IgD-negative memory B cell (primary cell): Measurements from ENCODE around the gene CHD6. TPM values are rescaled to one million over a fixed set of nuclear protein-coding genes. Genes with fewer than 3 reads are reported as not detected.
A peak's percentile ranks its signal among the peaks of the same experiment; 100 is the strongest.

Source experiments
- H3K27ac Mint-ChIP-seq, 3 donors: one replicate each; pipeline ENCODE4 v1.8.0; 2020 to 2022; ENCODE audit warnings: mild to moderate bottlenecking in 3 of 3, mixed read lengths in 3 of 3, moderate library complexity in 1 of 3
- H3K27me3 Mint-ChIP-seq: one replicate; pipeline ENCODE4 v1.8.0; 2021; ENCODE audit warnings: mixed read lengths
- H3K36me3 Mint-ChIP-seq: one replicate; pipeline ENCODE4 v1.8.0; 2020; ENCODE audit warnings: mild to moderate bottlenecking, mixed read lengths
- H3K4me1 Mint-ChIP-seq, 3 donors: one replicate each; pipeline ENCODE4 v1.8.0; 2020 to 2022; ENCODE audit warnings: mixed read lengths in 3 of 3, mild to moderate bottlenecking in 1 of 3
- H3K4me3 Mint-ChIP-seq, 4 donors: one replicate each; pipeline ENCODE4 v1.8.0; 2020 to 2022; ENCODE audit warnings: mild to moderate bottlenecking in 4 of 4, mixed read lengths in 4 of 4, moderate library complexity in 3 of 4
- H3K9me3 Mint-ChIP-seq, 3 donors: one replicate each; pipeline ENCODE4 v1.8.0; 2020 to 2021; ENCODE audit warnings: mixed read lengths in 3 of 3, mild to moderate bottlenecking in 1 of 3
- polyA plus RNA-seq: library from polyadenylated mRNA; unstranded; fragments of 300-500 nt; fragmentation: Illumina TruSeq; gene quantifications from one replicate; pipeline ENCODE4 v1.2.3, GENCODE V29; 2021

Gene CHD6
- polyA plus RNA-seq, 1 donor from 2014 or later = 56.1 TPM

GRCh38 chr20:41406353-41406752, 211.8 kb downstream of the CHD6 start:
- Mint-ChIP-seq H3K4me3 (no peak overlapping the region), H3K27ac (peak overlapping the region in 1 of 3 donors; percentile 36), H3K27me3 (no peaks in the 10 kb centered on the region), H3K4me1 (peaks cover 0 to 5% (median 2%) of the 10 kb centered on the region in 3 donors), H3K9me3 (no peaks in the 10 kb centered on the region), H3K36me3 (peaks cover 10% of the 10 kb centered on the region)

GRCh38 chr20:41405436-41405835, 212.7 kb downstream of the CHD6 start:
- Mint-ChIP-seq H3K27me3 (no peaks in the 10 kb centered on the region), H3K4me1 (peaks cover 0 to 5% (median 2%) of the 10 kb centered on the region in 3 donors), H3K4me3 (no peak overlapping the region), H3K36me3 (peaks cover 6% of the 10 kb centered on the region), H3K27ac (no peak overlapping the region), H3K9me3 (no peaks in the 10 kb centered on the region)

- no peaks in the 10 kb centered on the region for H3K27me3 Mint-ChIP-seq
- no peak overlapping the region for H3K27ac Mint-ChIP-seq
- peaks cover 0 to 1% (median 1%) of the 10 kb centered on the region in 3 donors for H3K4me1 Mint-ChIP-seq
- peaks cover 6% of the 10 kb centered on the region for H3K36me3 Mint-ChIP-seq
- no peaks in the 10 kb centered on the region for H3K9me3 Mint-ChIP-seq
- no peak overlapping the region for H3K4me3 Mint-ChIP-seq
These were observed 214.6 kb downstream of the CHD6 start for GRCh38 chr20:41403604-41404003.

GRCh38 chr20:41398408-41398807, 219.8 kb downstream of the CHD6 start:
- Mint-ChIP-seq H3K27me3 (no peaks in the 10 kb centered on the region), H3K27ac (peak overlapping the region in 1 of 3 donors; percentile 39), H3K36me3 (no peaks in the 10 kb centered on the region), H3K4me3 (no peak overlapping the region), H3K4me1 (peaks cover 0 to 1% (median 1%) of the 10 kb centered on the region in 3 donors), H3K9me3 (no peaks in the 10 kb centered on the region)

- no peaks in the 10 kb centered on the region for H3K9me3 Mint-ChIP-seq
- H3K36me3 Mint-ChIP-seq = no peaks in the 10 kb centered on the region
- peaks cover 0 to 1% (median 1%) of the 10 kb centered on the region in 3 donors for H3K4me1 Mint-ChIP-seq
- no peaks in the 10 kb centered on the region for H3K27me3 Mint-ChIP-seq
- H3K4me3 Mint-ChIP-seq = no peak overlapping the region
- no peak overlapping the region for H3K27ac Mint-ChIP-seq
These were observed 222.2 kb downstream of the CHD6 start for GRCh38 chr20:41395667-41396664.

GRCh38 chr20:41394931-41395666, 223.1 kb downstream of the CHD6 start:
- Mint-ChIP-seq H3K27ac (no peak overlapping the region), H3K36me3 (no peaks in the 10 kb centered on the region), H3K4me3 (no peak overlapping the region), H3K9me3 (no peaks in the 10 kb centered on the region), H3K27me3 (no peaks in the 10 kb centered on the region), H3K4me1 (peaks cover 0 to 1% (median 1%) of the 10 kb centered on the region in 3 donors)

GRCh38 chr20:41394081-41394480, 224.1 kb downstream of the CHD6 start:
- Mint-ChIP-seq H3K27me3 (no peaks in the 10 kb centered on the region), H3K4me3 (no peak overlapping the region), H3K4me1 (peaks cover 0 to 1% (median 0%) of the 10 kb centered on the region in 3 donors), H3K9me3 (no peaks in the 10 kb centered on the region), H3K36me3 (no peaks in the 10 kb centered on the region), H3K27ac (no peak overlapping the region)

GRCh38 chr20:41393705-41394066, 224.5 kb downstream of the CHD6 start:
- Mint-ChIP-seq H3K4me1 (peaks cover 0 to 1% (median 0%) of the 10 kb centered on the region in 3 donors), H3K36me3 (no peaks in the 10 kb centered on the region)

GRCh38 chr20:41392871-41393704, 225.1 kb downstream of the CHD6 start:
- no peaks in the 10 kb centered on the region for H3K36me3 Mint-ChIP-seq
- H3K27ac Mint-ChIP-seq = peak overlapping the region in 1 of 3 donors; percentile 20
- no peaks in the 10 kb centered on the region for H3K27me3 Mint-ChIP-seq
- no peak overlapping the region for H3K4me3 Mint-ChIP-seq
- peaks cover 0 to 1% (median 0%) of the 10 kb centered on the region in 3 donors for H3K4me1 Mint-ChIP-seq
- H3K9me3 Mint-ChIP-seq = no peaks in the 10 kb centered on the region

More at GRCh38 chr20:41393705-41394066, 224.5 kb downstream of the CHD6 start:
- H3K27me3 Mint-ChIP-seq = no peaks in the 10 kb centered on the region
- no peaks in the 10 kb centered on the region for H3K9me3 Mint-ChIP-seq
- no peak overlapping the region for H3K4me3 Mint-ChIP-seq
- H3K27ac Mint-ChIP-seq = no peak overlapping the region

GRCh38 chr20:41392295-41392694, 225.9 kb downstream of the CHD6 start:
- no peak overlapping the region for H3K4me3 Mint-ChIP-seq
- H3K4me1 Mint-ChIP-seq = peaks cover 0 to 1% (median 0%) of the 10 kb centered on the region in 3 donors
- no peaks in the 10 kb centered on the region for H3K9me3 Mint-ChIP-seq
- no peaks in the 10 kb centered on the region for H3K36me3 Mint-ChIP-seq
- H3K27me3 Mint-ChIP-seq = no peaks in the 10 kb centered on the region
- no peak overlapping the region for H3K27ac Mint-ChIP-seq

GRCh38 chr20:41391587-41392001, 226.6 kb downstream of the CHD6 start:
- Mint-ChIP-seq H3K4me1 (peaks cover 0 to 1% (median 0%) of the 10 kb centered on the region in 3 donors), H3K27me3 (no peaks in the 10 kb centered on the region), H3K36me3 (no peaks in the 10 kb centered on the region), H3K27ac (no peak overlapping the region), H3K4me3 (no peak overlapping the region), H3K9me3 (no peaks in the 10 kb centered on the region)

- Mint-ChIP-seq H3K4me3 (no peak overlapping the region), H3K27ac (no peak overlapping the region), H3K27me3 (no peaks in the 10 kb centered on the region)
These were observed 227.3 kb downstream of the CHD6 start for GRCh38 chr20:41390889-41391288.

GRCh38 chr20:41387444-41387851, 230.7 kb downstream of the CHD6 start:
- Mint-ChIP-seq H3K4me3 (no peak overlapping the region), H3K27ac (no peak overlapping the region), H3K4me1 (no peaks in the 10 kb centered on the region)

More at GRCh38 chr20:41390889-41391288, 227.3 kb downstream of the CHD6 start:
- Mint-ChIP-seq H3K9me3 (no peaks in the 10 kb centered on the region), H3K4me1 (no peaks in the 10 kb centered on the region), H3K36me3 (no peaks in the 10 kb centered on the region)

More at GRCh38 chr20:41387444-41387851, 230.7 kb downstream of the CHD6 start:
- peaks cover 7% of the 10 kb centered on the region for H3K27me3 Mint-ChIP-seq
- peaks cover 2% of the 10 kb centered on the region for H3K36me3 Mint-ChIP-seq
- H3K9me3 Mint-ChIP-seq = peaks cover 0 to 3% (median 0%) of the 10 kb centered on the region in 3 donors
